K562 (cell line): ENCODE measurements around the gene FN3KRP. TPM values are rescaled to one million over a fixed set of nuclear protein-coding genes. Genes with fewer than 3 reads are reported as not detected.

Experiments used
- ATAC-seq: fragments of 200-7000 bp; cut with Tn5 transposase; 3 replicates; pipeline ENCODE4 v1.9.1; 2020; ENCODE audit warnings: moderate library complexity
- BruUV-seq: library from RNA; stranded (reverse); fragments of 400-500 nt; replicated peaks from 2 replicates; lab custom pipeline; 2021; lab: Mats Ljungman, UMichigan
- CTCF ChIA-PET: fragments of 300-600 bp; formaldehyde crosslinking; extraction: SDS; loops from one replicate; lab custom pipeline; 2021; ENCODE audit warnings: low intra/inter-chr PET ratio; lab: Yijun Ruan, JAX
- POLR2A ChIA-PET: fragments of 300-600, 350-650 bp; sonication (Branson Sonifier 250); formaldehyde crosslinking; extraction: SDS; loops from one replicate; lab custom pipeline; 2021; ENCODE audit warnings: antibody characterized with exemption, inconsistent platforms; lab: Yijun Ruan, JAX
- DNase-seq, 4 experiments: peaks; one replicate each; pipeline versions ENCODE4 v3.0.0 to v3.0.0-alpha.2; 2011 to 2018; ENCODE audit warnings: low spot score in 3 of 4, mixed read lengths in 3 of 4; ENCODE audit errors: extremely low read depth in 1 of 4
- FAIRE-seq: peaks from 2 replicates; lab custom pipeline; 2011; peaks lifted over from hg19 to GRCh38; lab: Jason Lieb, UNC
- H2AFZ ChIP-seq: 2 replicates; pipeline ENCODE4 v1.6.0; 2011; ENCODE audit warnings: low read depth, low read length, control low read depth, inconsistent platforms
- H3K27ac ChIP-seq: fragments of 200-600 bp; 3 replicates; pipeline ENCODE4 v1.8.0; 2011; ENCODE audit warnings: low read depth, mild to moderate bottlenecking, control low read depth, inconsistent platforms, low read length, moderate library complexity, mixed read lengths; ENCODE audit errors: extremely low read depth
- H3K27me3 ChIP-seq, 2 experiments: fragments of 300-600 bp in 1 of 2; 2 replicates in 1 of 2; 3 replicates in 1 of 2; pipeline versions ENCODE4 v1.6.0 to v1.8.0; 2011; ENCODE audit warnings: inconsistent platforms in 2 of 2, low read length in 2 of 2, mild to moderate bottlenecking in 1 of 2, mixed read lengths in 1 of 2, moderate library complexity in 1 of 2; ENCODE audit not compliant: control insufficient read depth in 2 of 2, insufficient read depth in 2 of 2
- H3K36me3 ChIP-seq: fragments of 300-600 bp; 3 replicates; pipeline ENCODE4 v1.8.0; 2011; ENCODE audit warnings: mild to moderate bottlenecking, low read length, inconsistent platforms; ENCODE audit not compliant: control insufficient read depth, insufficient read depth
- H3K4me1 ChIP-seq, 2 experiments: fragments of 200-600 bp in 1 of 2; replicated peaks in 1 of 2; 2 replicates in 1 of 2; 3 replicates in 1 of 2; pipeline versions ENCODE4 v1.5.1 to v1.8.0; 2011; ENCODE audit warnings: inconsistent platforms in 2 of 2, low read length in 2 of 2, mild to moderate bottlenecking in 1 of 2, mixed read lengths in 1 of 2, moderate library complexity in 1 of 2; ENCODE audit not compliant: control insufficient read depth in 2 of 2, insufficient read depth in 2 of 2
- H3K4me2 ChIP-seq: 2 replicates; pipeline ENCODE4 v1.6.1; 2011; ENCODE audit warnings: low read length, control low read depth, inconsistent platforms, mixed read lengths; ENCODE audit not compliant: insufficient read depth
- H3K4me3 ChIP-seq: fragments of 200-600 bp; sonication (generic), shearing (Covaris generic); 2 replicates; pipeline ENCODE4 v1.5.1; 2016; ENCODE audit warnings: control low read depth, inconsistent platforms
- H3K79me2 ChIP-seq: fragments of 200-600 bp; 3 replicates; pipeline ENCODE4 v1.8.0; 2011; ENCODE audit warnings: low read length, inconsistent platforms; ENCODE audit not compliant: control insufficient read depth, insufficient read depth
- H3K9ac ChIP-seq, 2 experiments: 2 replicates each; pipeline versions ENCODE4 v1.6.0 to v1.6.1; 2011; ENCODE audit warnings: low read depth in 2 of 2, low read length in 2 of 2, control low read depth in 1 of 2, inconsistent platforms in 1 of 2, mild to moderate bottlenecking in 1 of 2, mixed read lengths in 1 of 2; ENCODE audit not compliant: insufficient read depth in 1 of 2
- H3K9me1 ChIP-seq: one replicate; pipeline ENCODE4 v1.6.0; 2011; ENCODE audit warnings: inconsistent platforms, mild to moderate bottlenecking, low read length, moderate library complexity; ENCODE audit not compliant: control insufficient read depth, insufficient read depth
- H3K9me3 ChIP-seq: replicated peaks from 2 replicates; pipeline ENCODE4 v1.5.1; 2011; ENCODE audit warnings: low read depth, low read length, inconsistent platforms; ENCODE audit not compliant: control insufficient read depth, insufficient read depth
- H4K20me1 ChIP-seq: replicated peaks from 2 replicates; pipeline ENCODE4 v1.6.1; 2011; ENCODE audit warnings: low read length, inconsistent platforms, mixed read lengths; ENCODE audit not compliant: control insufficient read depth, insufficient read depth
- MGA ChIP-seq: fragments of 450-650 bp; IDR thresholded peaks from 2 replicates; pipeline ENCODE4 v1.6.1; 2016; ENCODE audit warnings: mild to moderate bottlenecking, moderate library complexity
- PCBP1 ChIP-seq: fragments of 200-400 bp; formaldehyde crosslinking; IDR thresholded peaks from 2 replicates; pipeline ENCODE4 v1.6.1; 2018; ENCODE audit warnings: mild to moderate bottlenecking, low read depth, low read length; ENCODE audit not compliant: poor library complexity, severe bottlenecking
- SMAD4 ChIP-seq: fragments of 250-450 bp; sonication (Bioruptor Pico); conservative IDR thresholded peaks from 2 replicates; pipeline ENCODE4 v1.8.0; 2021; ENCODE audit warnings: inconsistent platforms, mild to moderate bottlenecking, moderate library complexity
- ZNF785 ChIP-seq: fragments of 250-450 bp; sonication (Bioruptor Pico); IDR thresholded peaks from 2 replicates; pipeline ENCODE4 v1.4.0; 2020; ENCODE audit warnings: mild to moderate bottlenecking
- WGBS: fragments of 100-300 bp; shearing (Covaris generic); methylation state at CpG from one replicate; pipeline ENCODE4 v1.1.6; 2016; ENCODE audit warnings: low coverage, mixed read lengths; ENCODE audit not compliant: insufficient coverage; ENCODE audit errors: missing lambda C conversion rate; 5-methylcytosine and 5-hydroxymethylcytosine counted together
- in situ Hi-C: fragments of 300-500 bp; cut with MboI; formaldehyde crosslinking; loops from 4 replicates; pipeline ENCODE4 v1.15.0; 2018; ENCODE audit warnings: inconsistent platforms, mixed read lengths
- intact Hi-C: fragments of 100-400 bp; cut with micrococcal nuclease; formaldehyde crosslinking; loops from 2 replicates; pipeline ENCODE4 v1.14.2; 2022
- polyA plus RNA-seq, 8 experiments: library from polyadenylated mRNA; depleted of rRNA in 4 of 8; stranded (reverse) in 5 of 8; unstranded in 3 of 8; fragments of >200 nt; fragmentation: Nextera tagmentation in 2 of 8; fragmentation: Illumina TruSeq in 1 of 8; extraction: Ambion mirVana in 2 of 8; extraction: Trizol in 1 of 8; gene quantifications; 2 replicates each; pipeline versions ENCODE4 v1.2.1 to v1.2.3, GENCODE V29; 2011 to 2014; ENCODE audit warnings: inconsistent platforms in 1 of 8, missing spikeins in 1 of 8
- total RNA-seq, 7 experiments: library from RNA; depleted of rRNA in 6 of 7; stranded (reverse); fragments of >200 nt in 6 of 7; fragmentation: Illumina TruSeq in 2 of 7; extraction: Trizol in 2 of 7; gene quantifications; 2 replicates each; pipeline versions ENCODE4 v1.2.1 to v1.2.3, GENCODE V29; 2011 to 2021; ENCODE audit warnings: low replicate concordance in 1 of 7

The FN3KRP gene
- total and polyA plus RNA-seq, 9 of the 15 experiments (the other 6 are each of a cell fraction or from before 2014, with no cell fraction given) = 2.0 to 32.1 (median 24.9) TPM

DNA sequence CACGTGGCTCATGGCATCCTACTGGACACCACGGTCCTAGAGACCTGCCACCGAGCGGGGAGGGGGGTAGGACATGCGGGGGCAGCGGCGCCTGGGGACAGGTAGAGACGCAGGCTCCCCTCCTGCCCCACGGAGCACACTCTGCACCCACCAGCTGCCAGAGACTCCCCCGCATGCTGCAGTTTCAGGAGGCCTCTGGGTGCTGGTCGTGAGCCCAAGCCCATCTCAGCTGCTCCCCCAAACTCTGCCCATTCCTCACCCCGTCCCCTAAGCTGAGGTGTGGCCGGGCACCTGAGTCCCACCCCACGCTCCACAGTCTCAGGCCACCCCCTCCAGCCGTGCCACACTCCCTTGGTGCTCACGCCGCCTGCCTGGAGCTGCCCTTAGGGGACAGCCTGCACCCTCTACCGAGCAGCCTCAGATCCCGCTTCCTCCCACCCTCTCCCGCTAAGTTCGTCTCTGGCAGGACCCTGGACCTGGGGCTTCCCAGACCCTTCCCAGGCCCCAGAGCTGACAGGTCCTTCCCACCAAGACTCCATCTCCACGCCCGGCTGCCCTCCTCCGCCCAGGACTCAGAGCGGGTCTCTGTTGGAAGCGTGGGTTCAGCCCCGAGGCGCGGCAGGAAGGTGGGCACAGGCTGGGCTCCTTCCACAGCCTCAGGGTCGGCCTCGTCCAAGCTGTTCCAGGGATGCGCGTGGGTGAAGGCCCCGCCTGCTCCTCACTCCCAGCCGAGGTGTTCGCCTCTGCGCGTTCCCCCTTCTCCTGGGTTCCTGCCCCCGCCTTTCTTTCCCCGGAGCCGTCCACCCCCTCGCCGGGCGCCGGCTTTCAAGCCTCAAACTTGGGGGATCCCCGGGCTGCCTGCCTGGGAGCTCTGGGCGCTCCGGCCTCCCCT, 19.3 kb upstream of the FN3KRP start:
- no peak for ATAC-seq
- FAIRE-seq = no peak
- 59% methylated on average over 35 of the region's 48 CpGs for whole genome bisulfite sequencing

More for the DNA sequence above, 19.3 kb upstream of the FN3KRP start:
- H2AFZ ChIP-seq = no peak overlapping the region
- H3K36me3 ChIP-seq = no peaks in the 10 kb centered on the region
- POLR2A ChIA-PET = no interaction called here
- H3K9me3 ChIP-seq = peaks cover 8% of the 10 kb centered on the region
- intact Hi-C loops (no loop called here), in situ Hi-C loops (no loop called here)
- H3K9me1 ChIP-seq = no peaks in the 10 kb centered on the region
- H3K4me3 ChIP-seq = no peak overlapping the region
- no TSS peak for BruUV-seq
- no peak overlapping the region for H3K27ac ChIP-seq
- peaks cover 0 to 6% of the 10 kb centered on the region in 2 experiments; a peak in 2 of 5 replicates for H3K27me3 ChIP-seq
- peaks cover 0 to 35% of the 10 kb centered on the region in 2 experiments; a peak in 3 of 5 replicates for H3K4me1 ChIP-seq
- no peak for DNase-seq
- H4K20me1 ChIP-seq = 0 out of 2 replicates have a peak, but pooled peaks cover 2% of the 10 kb centered on the region
- CTCF ChIA-PET = no interaction called here
- no peak overlapping the region for H3K4me2 ChIP-seq
- TF ChIP-seq MGA = no peak
- TF ChIP-seq SMAD4 (CRISPR knock-in tag) = no peak
- peak; percentile 47 for TF ChIP-seq PCBP1
- no peak for TF ChIP-seq ZNF785
- no peaks in the 10 kb centered on the region for H3K79me2 ChIP-seq
- H3K9ac ChIP-seq = no peak overlapping the region; a peak in 1 of 4 replicates
